ENCODE measurements around the gene MTUS2.

GRCh38 chr13:29448174-29448573 lies 628.0 kb downstream of the MTUS2 start:
- TF ChIP-seq EZH2 (IDR thresholded peaks at IDR 0.05; ENCODE audit: borderline replicate concordance, low read depth, low read length, severe bottlenecking) = no peak
- TF ChIP-seq, protein P1, sequence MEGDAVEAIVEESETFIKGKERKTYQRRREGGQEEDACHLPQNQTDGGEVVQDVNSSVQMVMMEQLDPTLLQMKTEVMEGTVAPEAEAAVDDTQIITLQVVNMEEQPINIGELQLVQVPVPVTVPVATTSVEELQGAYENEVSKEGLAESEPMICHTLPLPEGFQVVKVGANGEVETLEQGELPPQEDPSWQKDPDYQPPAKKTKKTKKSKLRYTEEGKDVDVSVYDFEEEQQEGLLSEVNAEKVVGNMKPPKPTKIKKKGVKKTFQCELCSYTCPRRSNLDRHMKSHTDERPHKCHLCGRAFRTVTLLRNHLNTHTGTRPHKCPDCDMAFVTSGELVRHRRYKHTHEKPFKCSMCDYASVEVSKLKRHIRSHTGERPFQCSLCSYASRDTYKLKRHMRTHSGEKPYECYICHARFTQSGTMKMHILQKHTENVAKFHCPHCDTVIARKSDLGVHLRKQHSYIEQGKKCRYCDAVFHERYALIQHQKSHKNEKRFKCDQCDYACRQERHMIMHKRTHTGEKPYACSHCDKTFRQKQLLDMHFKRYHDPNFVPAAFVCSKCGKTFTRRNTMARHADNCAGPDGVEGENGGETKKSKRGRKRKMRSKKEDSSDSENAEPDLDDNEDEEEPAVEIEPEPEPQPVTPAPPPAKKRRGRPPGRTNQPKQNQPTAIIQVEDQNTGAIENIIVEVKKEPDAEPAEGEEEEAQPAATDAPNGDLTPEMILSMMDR (IDR thresholded peaks at IDR 0.05; ENCODE audit: borderline replicate concordance, extremely low read depth, low read length, poor library complexity, severe bottlenecking) = no peak

All from DND-41 (cell line).